Fibroblast of mammary gland (primary cell): ENCODE results near the gene NABP1.
A peak's percentile ranks its signal among the peaks of the same experiment; 100 is the strongest.

ENCODE experiments used
- DNase-seq: peaks from one replicate; pipeline ENCODE4 v3.0.0-alpha.2; 2010; ENCODE audit warnings: low read depth
- H3K4me3 ChIP-seq: 2 replicates; pipeline ENCODE4 v1.5.1; 2011; ENCODE audit warnings: low read depth, mild to moderate bottlenecking, low read length, moderate library complexity; ENCODE audit not compliant: control insufficient read depth
- TF ChIP-seq, protein P1 (sequence below): conservative IDR thresholded peaks from 2 replicates; pipeline ENCODE4 v1.5.1; 2011; ENCODE audit warnings: low read depth, low read length, inconsistent platforms; ENCODE audit not compliant: control insufficient read depth, insufficient read depth

Gene NABP1

GRCh38 chr2:191635333-191636234 is 42.4 kb upstream of the NABP1 start:
- H3K4me3 ChIP-seq: no peak overlapping the region
- TF ChIP-seq, protein P1, sequence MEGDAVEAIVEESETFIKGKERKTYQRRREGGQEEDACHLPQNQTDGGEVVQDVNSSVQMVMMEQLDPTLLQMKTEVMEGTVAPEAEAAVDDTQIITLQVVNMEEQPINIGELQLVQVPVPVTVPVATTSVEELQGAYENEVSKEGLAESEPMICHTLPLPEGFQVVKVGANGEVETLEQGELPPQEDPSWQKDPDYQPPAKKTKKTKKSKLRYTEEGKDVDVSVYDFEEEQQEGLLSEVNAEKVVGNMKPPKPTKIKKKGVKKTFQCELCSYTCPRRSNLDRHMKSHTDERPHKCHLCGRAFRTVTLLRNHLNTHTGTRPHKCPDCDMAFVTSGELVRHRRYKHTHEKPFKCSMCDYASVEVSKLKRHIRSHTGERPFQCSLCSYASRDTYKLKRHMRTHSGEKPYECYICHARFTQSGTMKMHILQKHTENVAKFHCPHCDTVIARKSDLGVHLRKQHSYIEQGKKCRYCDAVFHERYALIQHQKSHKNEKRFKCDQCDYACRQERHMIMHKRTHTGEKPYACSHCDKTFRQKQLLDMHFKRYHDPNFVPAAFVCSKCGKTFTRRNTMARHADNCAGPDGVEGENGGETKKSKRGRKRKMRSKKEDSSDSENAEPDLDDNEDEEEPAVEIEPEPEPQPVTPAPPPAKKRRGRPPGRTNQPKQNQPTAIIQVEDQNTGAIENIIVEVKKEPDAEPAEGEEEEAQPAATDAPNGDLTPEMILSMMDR: no peak
- DNase-seq: peak; percentile 66

DNA sequence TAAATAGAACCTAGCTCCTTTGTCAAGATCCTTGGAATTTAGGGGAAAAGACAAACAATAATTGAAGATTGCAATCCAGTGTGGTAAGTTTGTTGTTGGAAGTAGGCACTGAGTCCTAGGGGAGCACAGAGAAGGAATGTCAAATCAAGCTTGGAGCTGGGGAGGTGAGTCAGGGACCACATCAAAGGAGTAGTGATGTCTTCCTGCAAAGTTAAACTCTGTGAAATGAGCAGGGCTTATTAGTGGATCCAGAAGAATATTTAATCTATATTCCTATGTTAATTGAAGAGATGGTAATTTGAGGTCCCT is 41.7 kb upstream of the NABP1 start:
- no peak overlapping the region for H3K4me3 ChIP-seq
- DNase-seq: peak; percentile 90
- TF ChIP-seq, protein P1: no peak

DNA sequence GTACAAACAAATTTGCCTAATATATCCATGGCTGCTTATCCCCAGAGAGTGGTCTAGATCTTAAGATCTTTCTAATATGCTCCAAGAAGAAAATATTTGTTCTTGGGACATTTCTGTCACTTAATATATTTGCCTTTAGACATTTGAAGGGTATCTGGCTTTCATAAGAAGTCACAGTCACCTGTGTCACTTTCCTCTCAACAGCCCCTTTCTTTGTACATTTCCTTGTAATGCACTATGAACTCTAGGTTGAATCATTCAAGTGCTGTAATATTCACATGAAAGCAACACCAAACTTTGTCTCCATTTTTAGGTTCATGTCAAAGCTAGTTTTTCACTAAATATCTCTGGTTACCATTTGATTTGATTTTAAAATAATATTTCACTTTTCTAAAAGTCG is 41.4 kb upstream of the NABP1 start:
- DNase-seq: no peak
- H3K4me3 ChIP-seq: no peak overlapping the region
- TF ChIP-seq, protein P1: no peak

- TF ChIP-seq, protein P1: no peak
- peak; percentile 69 for DNase-seq
- H3K4me3 ChIP-seq: no peak overlapping the region
These were observed 40.5 kb upstream of the NABP1 start for GRCh38 chr2:191637182-191638078.

DNA sequence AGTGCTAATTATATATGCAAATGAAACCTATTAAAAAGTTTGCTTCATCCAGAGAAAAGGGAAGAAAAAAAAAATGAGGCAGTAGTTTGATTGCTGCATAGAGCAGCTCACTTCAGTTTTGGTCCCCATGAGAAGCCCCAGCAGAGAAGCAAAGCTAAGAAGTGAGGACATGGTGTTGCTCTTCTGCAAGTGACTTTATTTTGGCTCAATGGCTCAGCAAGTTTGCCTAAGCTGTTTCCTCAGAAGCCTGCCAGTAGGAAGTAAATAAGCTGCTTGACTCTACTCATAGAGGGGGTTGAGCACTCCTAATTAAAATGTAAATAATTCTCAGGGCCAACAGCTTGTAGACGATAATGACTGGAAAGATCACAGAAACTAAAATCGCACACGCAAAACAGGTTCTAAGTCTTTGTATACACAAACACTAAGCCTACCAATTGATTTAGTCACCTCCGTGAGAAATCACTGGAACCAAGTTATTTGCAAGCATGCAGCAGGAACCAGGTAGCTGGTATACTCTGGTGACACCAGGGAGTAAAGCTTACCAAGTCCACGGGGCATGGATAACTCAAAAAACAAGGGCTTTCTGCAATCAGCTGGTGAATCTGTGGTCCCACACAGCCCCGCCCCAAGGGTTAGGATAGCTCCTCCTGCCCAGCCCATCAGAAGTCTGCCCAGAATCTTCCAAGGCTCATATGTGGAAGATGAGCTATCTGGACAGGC is 39.7 kb upstream of the NABP1 start:
- DNase-seq: no peak

GRCh38 chr2:191638802-191639172 is 39.1 kb upstream of the NABP1 start:
- DNase-seq: no peak
- no peak overlapping the region for H3K4me3 ChIP-seq
- TF ChIP-seq, protein P1: no peak

More for the DNA sequence above, 39.7 kb upstream of the NABP1 start:
- TF ChIP-seq, protein P1: no peak
- no peak overlapping the region for H3K4me3 ChIP-seq
